ENCODE measurements around the gene KIF16B. TPM values are rescaled to one million over a fixed set of nuclear protein-coding genes. Genes with fewer than 3 reads are reported as not detected.
"Not testable (repeated sequence)": the region's sequence is repeated elsewhere in the genome, so short reads cannot be mapped to it uniquely, and the experiment has no call there.

KIF16B gene
- total RNA-seq, 1 donor from 2014 or later, result 9.1 TPM

GRCh38 chr20:16571333-16571732 is 1.9 kb downstream of the KIF16B start:
- ATAC-seq (ENCODE audit: low read depth) (no peak), DNase-seq (no peak)
- no peaks in the 10 kb centered on the region for H3K27me3 Mint-ChIP-seq
- TF ChIP-seq CTCF (IDR thresholded peaks at IDR 0.05), result no peak
- CTCF ChIA-PET, result no interaction called here
- no peak overlapping the region for H3K27ac Mint-ChIP-seq
- no peak overlapping the region for H3K4me3 Mint-ChIP-seq
- H3K36me3 Mint-ChIP-seq (ENCODE audit: low read depth), result no peaks in the 10 kb centered on the region
- intact Hi-C loops (cut with micrococcal nuclease), result loop anchor here (5.0 to 10.0 kb wide), 5 partner anchors 179 to 1716 kb away; partner anchors contain the start of gene ZNF133
- H3K9me3 Mint-ChIP-seq, result no peaks in the 10 kb centered on the region
- H3K4me1 Mint-ChIP-seq, result peaks cover 42% of the 10 kb centered on the region
- POLR2A ChIA-PET, result no interaction called here

- H3K36me3 Mint-ChIP-seq (ENCODE audit: low read depth), result no peaks in the 10 kb centered on the region
- ChIA-PET POLR2A (no interaction called here), CTCF (no interaction called here)
- no peak for TF ChIP-seq CTCF (IDR thresholded peaks at IDR 0.05)
- ATAC-seq (ENCODE audit: low read depth), result no peak
- DNase-seq, result no peak
- intact Hi-C loops (cut with micrococcal nuclease), result loop anchor here (5.0 to 10.0 kb wide), 5 partner anchors 177 to 1718 kb away; partner anchors contain the start of gene ZNF133
- H3K4me1 Mint-ChIP-seq, result peaks cover 31% of the 10 kb centered on the region
- H3K27me3 Mint-ChIP-seq, result no peaks in the 10 kb centered on the region
- no peaks in the 10 kb centered on the region for H3K9me3 Mint-ChIP-seq
- H3K4me3 Mint-ChIP-seq, result no peak overlapping the region
- no peak overlapping the region for H3K27ac Mint-ChIP-seq
These were observed 3.7 kb downstream of the KIF16B start for GRCh38 chr20:16569246-16570153.

- intact Hi-C loops (cut with micrococcal nuclease), result no loop called here
- Mint-ChIP-seq H3K27ac (no peak overlapping the region), H3K36me3 (ENCODE audit: low read depth) (no peaks in the 10 kb centered on the region), H3K9me3 (no peaks in the 10 kb centered on the region), H3K4me1 (peaks cover 7% of the 10 kb centered on the region), H3K4me3 (no peak overlapping the region), H3K27me3 (no peaks in the 10 kb centered on the region)
- ATAC-seq (ENCODE audit: low read depth) (no peak), DNase-seq (no peak)
- TF ChIP-seq CTCF (IDR thresholded peaks at IDR 0.05), result no peak
- CTCF ChIA-PET, result no interaction called here
- POLR2A ChIA-PET, result no interaction called here
These were observed 7.2 kb downstream of the KIF16B start for GRCh38 chr20:16566080-16566479.

- H3K27me3 Mint-ChIP-seq; H3K36me3 Mint-ChIP-seq (ENCODE audit: low read depth); POLR2A ChIA-PET; H3K4me1 Mint-ChIP-seq; H3K9me3 Mint-ChIP-seq; H3K27ac Mint-ChIP-seq; DNase-seq; CTCF ChIA-PET; intact Hi-C loops (cut with micrococcal nuclease); H3K4me3 Mint-ChIP-seq; ATAC-seq (ENCODE audit: low read depth): not testable (repeated sequence)
These were observed 9.2 kb downstream of the KIF16B start for GRCh38 chr20:16564079-16564478.

- Mint-ChIP-seq H3K36me3 (ENCODE audit: low read depth) (no peaks in the 10 kb centered on the region), H3K27me3 (no peaks in the 10 kb centered on the region), H3K4me1 (no peaks in the 10 kb centered on the region), H3K4me3 (no peak overlapping the region), H3K27ac (no peak overlapping the region), H3K9me3 (no peaks in the 10 kb centered on the region)
- ATAC-seq (ENCODE audit: low read depth), result no peak
- no peak for DNase-seq
- intact Hi-C loops (cut with micrococcal nuclease), result no loop called here
- no peak for TF ChIP-seq CTCF (IDR thresholded peaks at IDR 0.05)
- CTCF ChIA-PET, result no interaction called here
- POLR2A ChIA-PET, result no interaction called here
These were observed 10.0 kb downstream of the KIF16B start for GRCh38 chr20:16563066-16563806.

All from activated B cell treated with CpG ODN at 0.5 μM for 24 hours (primary cell).